Cardiac septum (tissue), 1 donor: Measurements from ENCODE around the gene SIK3. TPM values are rescaled to one million over a fixed set of nuclear protein-coding genes. Genes with fewer than 3 reads are reported as not detected.
"Not testable (repeated sequence)": the region's sequence is repeated elsewhere in the genome, so short reads cannot be mapped to it uniquely, and the experiment has no call there.

Experiments
- DNase-seq: peaks from one replicate; pipeline ENCODE4 v3.0.0-alpha.2; 2020; ENCODE audit warnings: low spot score
- intact Hi-C: fragments of 100-400 bp; cut with DNase I; formaldehyde crosslinking; loops from one replicate; pipeline ENCODE4 v1.14.0; 2022
- total RNA-seq: library from RNA; stranded (reverse); fragmentation: NEBNext Ultra II Directional; extraction: Animal tissue kit (Norgen Biotek cat#: 25700); gene quantifications from one replicate; pipeline ENCODE4 v1.2.1, GENCODE V29; 2021
- donor health status: DM: no; HTN: no; CAD: no.

The SIK3 gene
- total RNA-seq, 1 donor from 2014 or later = 47.4 TPM

GRCh38 chr11:116826751-116827431, 271.3 kb downstream of the SIK3 start:
- intact Hi-C loops = no loop called here
- DNase-seq = no peak

- intact Hi-C loops = no loop called here
- DNase-seq = no peak
Observed at GRCh38 chr11:116825854-116826750, 272.1 kb downstream of the SIK3 start.

DNA sequence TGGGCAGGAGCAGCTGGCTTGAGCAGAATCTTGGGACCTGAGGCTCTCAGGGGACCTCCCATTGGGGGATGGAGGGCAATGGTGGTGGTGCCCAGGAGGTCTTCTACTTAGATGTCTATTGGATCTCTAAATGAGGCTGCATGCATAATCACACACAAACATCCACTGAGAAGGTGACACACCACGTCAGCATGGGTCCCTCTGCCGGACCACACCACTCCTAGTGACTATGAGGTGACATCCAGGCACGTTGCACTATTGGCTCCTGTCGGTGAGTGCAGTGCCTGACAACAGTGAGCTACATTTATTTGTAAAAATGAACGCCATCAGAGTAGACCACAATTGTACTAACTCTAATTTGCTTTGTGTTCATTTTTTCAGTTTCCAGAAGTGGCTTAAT, 272.8 kb downstream of the SIK3 start:
- intact Hi-C loops = no loop called here
- no peak for DNase-seq

GRCh38 chr11:116823031-116823843, 275.0 kb downstream of the SIK3 start, which contains the start of gene APOA4:
TSS of gene APOA4 (minus strand) at chr11:116823304. CDS start at chr11:116823191, 113 bp downstream.
- intact Hi-C loops = no loop called here
- no peak for DNase-seq

DNA sequence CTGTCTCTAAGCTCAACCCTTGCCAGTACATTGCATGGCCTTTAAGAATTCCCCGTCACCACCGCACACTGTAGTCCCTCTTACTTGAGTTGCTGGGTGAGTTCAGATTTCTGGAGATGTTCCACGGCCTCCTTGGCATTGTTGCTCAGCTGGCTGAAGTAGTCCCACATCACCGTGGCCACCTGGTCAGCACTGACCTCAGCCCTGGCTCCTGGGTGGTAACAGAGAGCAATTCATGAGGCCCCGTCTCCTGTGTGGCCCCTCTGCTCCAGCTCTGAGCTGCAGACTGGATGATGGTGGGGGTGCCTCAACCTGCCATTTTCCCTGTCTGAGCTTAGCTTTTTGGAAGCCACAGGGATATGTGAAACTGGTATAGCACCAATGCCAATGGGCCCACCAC, 275.7 kb downstream of the SIK3 start:
- intact Hi-C loops = no loop called here
- DNase-seq = no peak

DNA sequence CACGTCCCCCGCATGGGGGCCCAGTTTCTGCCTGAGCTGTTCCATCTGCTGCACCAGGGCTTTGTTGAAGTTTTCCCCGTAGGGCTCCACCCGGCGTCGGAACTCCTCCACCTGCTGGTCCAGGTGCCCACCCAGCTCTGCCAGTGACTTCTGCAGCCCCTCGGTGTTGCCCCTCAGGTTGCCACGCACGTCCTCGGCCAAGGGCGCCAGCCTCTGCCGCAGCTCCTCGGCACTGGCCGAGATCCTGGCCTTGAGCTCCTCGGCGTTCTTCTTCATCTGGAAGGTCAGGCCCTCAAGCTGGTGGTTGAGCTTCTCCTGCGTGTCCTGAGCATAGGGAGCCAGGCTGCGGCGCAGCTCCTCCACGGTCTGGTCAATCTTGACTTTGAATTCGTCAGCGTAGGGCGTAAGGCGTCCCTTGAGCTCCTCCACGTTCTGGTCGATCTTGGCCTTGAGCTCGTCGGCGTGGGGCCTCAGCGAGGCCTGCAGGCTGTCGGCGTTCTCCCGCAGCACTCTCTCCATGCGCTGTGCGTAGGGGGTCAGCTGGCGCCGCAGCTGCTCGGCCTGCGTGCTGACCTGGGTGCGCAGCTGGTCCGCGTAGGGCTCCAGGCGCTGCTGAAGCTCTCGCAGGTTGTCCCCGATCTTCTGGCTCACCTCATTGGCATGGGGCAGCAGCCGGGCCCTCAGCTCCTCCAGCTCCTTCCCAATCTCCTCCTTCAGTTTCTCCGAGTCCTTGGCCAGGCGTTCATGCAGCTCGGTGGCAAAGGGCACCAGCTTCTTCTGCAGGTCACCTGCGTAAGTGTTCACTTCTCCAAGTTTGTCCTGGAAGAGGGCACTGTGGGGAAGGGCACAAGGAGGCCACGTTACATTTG, 276.9 kb downstream of the SIK3 start:
- DNase-seq = no peak
- intact Hi-C loops = no loop called here

- no peak for DNase-seq
- intact Hi-C loops = no loop called here
Observed at GRCh38 chr11:116819049-116819448, 279.2 kb downstream of the SIK3 start.

DNA sequence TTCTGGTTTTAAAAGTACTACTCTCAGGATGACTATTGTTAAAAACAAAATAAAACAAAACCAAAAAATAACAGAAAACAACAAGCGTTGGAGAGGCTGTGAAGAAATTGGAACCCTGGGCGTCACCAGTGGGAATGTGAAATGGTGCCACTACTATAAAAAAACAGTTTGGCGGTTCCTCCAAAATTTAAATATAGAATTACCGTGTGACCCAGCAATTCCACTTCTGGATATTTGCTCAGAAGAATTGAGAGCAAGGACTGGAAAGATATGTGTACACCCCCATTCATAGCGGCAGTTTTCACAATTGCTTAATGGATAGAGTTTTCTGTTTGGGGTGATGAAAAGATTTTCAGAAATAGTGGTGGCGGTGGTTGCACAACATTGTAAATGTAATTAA, 283.7 kb downstream of the SIK3 start:
- intact Hi-C loops = no loop called here
- DNase-seq = no peak

DNA sequence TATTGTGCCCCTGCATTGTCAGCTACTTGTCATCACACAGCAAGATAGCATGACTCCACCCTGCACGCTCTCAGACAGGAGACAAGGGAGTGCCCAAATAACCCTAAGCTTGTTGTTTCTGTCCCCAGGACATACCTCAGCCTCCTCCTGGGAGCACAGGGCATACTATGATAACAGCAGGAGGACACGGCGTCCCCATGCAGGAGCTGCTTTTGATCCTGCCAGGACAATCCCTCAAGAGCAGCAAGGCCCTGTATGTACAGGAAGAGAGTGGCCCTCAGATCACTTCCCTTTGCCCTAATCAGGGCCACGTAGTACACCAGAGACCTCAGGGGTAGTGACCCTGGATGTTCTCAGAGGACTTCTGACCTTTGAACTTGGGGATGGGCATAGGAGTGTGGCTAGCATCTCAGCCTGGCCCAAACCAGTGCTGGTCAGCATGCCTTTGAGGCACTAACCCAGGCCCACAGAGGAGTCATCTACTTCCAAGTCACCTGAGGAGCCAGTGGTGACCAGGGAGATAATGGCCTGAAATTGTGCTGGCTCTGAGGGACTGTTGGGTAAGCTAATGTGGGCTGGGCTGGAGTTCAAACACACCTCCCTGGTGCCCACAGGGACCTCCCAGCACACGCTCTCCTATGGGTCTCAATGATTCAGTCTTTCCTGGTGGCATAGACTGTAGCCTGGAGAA, 284.3 kb downstream of the SIK3 start:
- intact Hi-C loops = no loop called here
- no peak for DNase-seq

DNA sequence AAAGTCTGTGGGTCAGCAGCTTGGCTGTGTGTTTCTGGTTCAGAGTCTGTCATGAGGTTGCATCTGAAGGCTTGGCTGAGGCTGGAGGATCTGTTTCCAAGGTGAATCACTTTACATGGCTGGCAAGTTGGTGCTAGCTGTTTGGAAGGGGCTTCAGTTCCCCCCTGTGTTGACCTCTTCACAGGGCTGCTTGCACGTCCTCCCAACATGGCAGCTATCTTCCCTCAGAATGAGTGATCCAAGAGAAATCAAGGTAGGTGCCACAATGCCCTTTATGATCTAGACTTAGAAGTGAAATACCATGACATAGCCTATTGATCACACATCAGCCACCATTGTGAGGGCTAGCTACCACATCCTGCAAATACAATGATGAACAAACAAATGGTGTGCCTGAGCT, 285.1 kb downstream of the SIK3 start:
- intact Hi-C loops = no loop called here

DNA sequence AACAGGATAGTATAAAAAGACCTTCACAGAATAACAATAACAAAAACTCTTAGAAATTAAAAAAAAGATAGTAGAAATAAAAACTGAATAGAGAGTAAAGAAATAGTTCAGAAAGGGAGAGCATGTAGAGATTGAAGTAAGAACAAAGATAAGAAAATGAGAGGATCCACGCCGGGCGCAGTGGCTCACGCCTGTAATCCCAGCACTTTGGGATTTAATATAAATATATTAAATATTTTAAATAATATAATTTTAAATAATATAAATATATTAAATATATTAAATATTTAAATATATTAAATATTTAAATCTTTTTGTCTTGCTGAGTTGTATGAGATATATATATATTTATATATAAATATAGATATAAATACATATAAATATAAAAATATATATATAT, 286.1 kb downstream of the SIK3 start:
- intact Hi-C loops = no loop called here
- no peak for DNase-seq

More for the DNA sequence above, 285.1 kb downstream of the SIK3 start:
- no peak for DNase-seq

DNA sequence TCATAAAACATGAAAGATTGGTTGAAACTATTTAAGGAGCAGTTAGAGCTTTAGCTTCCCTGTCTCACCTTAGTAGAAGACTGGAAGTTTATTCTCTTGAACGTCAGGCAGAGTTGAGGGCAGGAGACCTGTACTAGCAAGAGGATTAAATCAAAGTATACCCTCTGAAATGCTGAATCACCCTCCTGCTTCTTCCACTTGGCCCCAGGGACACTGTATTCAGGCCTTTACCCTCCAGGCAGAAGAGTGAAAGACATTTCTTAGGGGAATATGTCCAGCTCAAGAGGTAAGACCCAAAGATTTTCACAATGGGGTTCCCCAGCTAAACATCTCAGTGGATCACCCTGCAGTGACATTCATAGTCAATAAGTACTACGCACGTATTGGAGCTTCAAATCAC, 287.0 kb downstream of the SIK3 start:
- intact Hi-C loops = no loop called here
- no peak for DNase-seq

DNA sequence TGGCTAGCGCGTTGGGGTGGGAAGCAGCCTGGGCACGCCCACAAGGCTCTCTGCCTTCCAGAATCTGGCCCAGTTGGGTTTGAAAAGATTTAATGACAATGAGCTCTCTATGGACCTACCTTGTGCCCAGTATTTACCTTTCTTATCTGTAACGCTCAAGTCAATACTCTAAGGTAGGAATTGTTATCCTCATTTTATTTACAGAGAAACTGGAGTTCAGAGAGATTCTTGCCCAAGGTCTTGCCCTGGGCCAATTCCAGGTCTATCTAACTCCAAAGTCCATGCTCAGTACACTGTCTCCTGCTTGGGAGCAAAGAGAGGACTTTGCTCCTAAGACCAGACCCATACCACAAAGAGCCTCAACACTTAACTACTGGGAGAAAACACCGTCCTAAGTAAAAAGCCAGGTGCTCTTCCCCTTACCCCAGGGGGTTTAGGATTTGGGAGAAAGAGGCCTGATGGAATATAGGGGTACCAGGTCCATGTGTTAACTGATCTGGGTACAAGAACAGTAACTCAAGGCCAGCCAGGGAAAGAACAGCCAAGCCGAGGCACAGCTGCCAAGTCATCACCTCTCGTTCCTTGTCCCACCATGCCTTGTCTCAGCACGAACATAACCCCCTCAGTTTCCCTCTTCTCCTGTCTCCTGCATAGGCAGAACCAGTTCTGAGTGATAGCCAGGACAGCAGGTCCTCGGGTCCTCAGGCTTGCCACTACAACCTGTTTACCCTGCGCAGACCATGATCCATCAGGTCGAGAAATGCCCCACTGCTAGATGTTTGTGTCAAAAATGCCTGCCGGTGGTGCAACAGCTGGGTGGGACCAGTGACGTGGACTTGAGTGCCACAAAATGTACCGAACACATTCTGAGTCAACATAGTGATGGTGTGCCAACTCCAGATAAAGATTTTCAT, 289.7 kb downstream of the SIK3 start:
- intact Hi-C loops = no loop called here

GRCh38 chr11:116807601-116808261, 290.5 kb downstream of the SIK3 start:
- intact Hi-C loops = no loop called here
- no peak for DNase-seq

More for the DNA sequence above, 289.7 kb downstream of the SIK3 start:
- DNase-seq = no peak

DNA sequence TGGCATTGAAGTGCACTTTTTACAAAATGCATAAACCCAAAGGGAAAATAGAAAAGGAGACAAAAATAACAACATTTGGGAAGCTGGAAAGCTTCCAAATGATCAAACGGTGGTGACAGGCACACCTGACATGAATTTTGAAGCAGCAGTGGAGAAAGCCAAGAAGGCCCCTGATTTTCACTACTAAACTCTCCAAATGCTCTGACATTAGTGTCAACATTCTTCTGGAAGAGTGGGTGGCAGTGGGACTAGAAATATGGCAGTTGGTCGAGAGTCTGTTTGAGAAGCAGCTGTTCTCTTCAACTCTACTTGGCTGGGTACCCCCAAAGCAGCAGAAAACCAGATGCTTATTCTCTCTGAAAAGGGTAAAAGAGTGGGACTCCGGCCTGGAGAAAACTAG, 294.2 kb downstream of the SIK3 start:
- no peak for DNase-seq
- intact Hi-C loops = no loop called here

- intact Hi-C loops, DNase-seq: not testable (repeated sequence)
Observed at GRCh38 chr11:116801662-116802061, 296.6 kb downstream of the SIK3 start.

DNA sequence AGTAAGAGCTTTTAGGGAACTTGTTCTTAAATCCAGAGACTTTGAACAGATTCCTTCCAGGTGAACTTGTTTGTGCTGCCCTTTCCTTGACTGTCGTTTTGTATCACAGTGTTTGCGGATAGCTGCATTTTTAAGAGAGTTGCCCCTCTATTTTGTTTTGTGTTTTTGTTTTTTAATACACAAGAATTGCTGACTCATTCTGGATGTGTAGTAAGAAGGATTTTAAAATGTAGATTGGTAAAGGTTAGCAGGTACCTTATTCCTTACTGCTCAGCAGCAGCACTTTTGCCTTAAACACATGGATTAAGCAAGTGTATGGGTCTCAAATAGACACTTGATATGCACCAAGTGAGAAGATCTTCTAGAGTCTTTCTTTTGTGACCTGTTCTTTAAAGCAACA, 297.6 kb downstream of the SIK3 start:
- intact Hi-C loops = no loop called here
- no peak for DNase-seq
